Measurements from ENCODE around the gene FNDC5. TPM values are rescaled to one million over a fixed set of nuclear protein-coding genes. Genes with fewer than 3 reads are reported as not detected.

Gene FNDC5
- polyA plus RNA-seq, 1 donor (not counting 4 experiments of a cell fraction or from before 2014, with no cell fraction given), result not detected

GRCh38 chr1:32881291-32881690, 10.6 kb upstream of the FNDC5 start:
- dilution Hi-C loops (cut with MboI; ENCODE audit: extremely low pct_ligation_motif_present, low sequenced_read_pairs), result no loop called here
- no peak for FAIRE-seq
- no peak for DNase-seq (ENCODE audit: low read depth, low spot score)

GRCh38 chr1:32878637-32879041, 7.9 kb upstream of the FNDC5 start:
- H3K27me3 ChIP-seq (ENCODE audit: control insufficient read depth, extremely low read depth, insufficient read depth, low read length), result no peaks in the 10 kb centered on the region
- TF ChIP-seq CTCF (optimal IDR thresholded peaks at IDR 0.05 in 1 of 3, IDR thresholded peaks at IDR 0.05 in 1 of 3, conservative IDR thresholded peaks at IDR 0.05 in 1 of 3; ENCODE audit: extremely low read depth in 1 of 3, insufficient read depth in 2 of 3, low read length in 3 of 3) (no peak), EZH2 (IDR thresholded peaks at IDR 0.05; ENCODE audit: low read length) (no peak)
- no peak for FAIRE-seq
- no peaks in the 10 kb centered on the region for H4K20me1 ChIP-seq (ENCODE audit: control insufficient read depth, extremely low read depth, insufficient read depth, low read length)
- H3K79me2 ChIP-seq (ENCODE audit: control insufficient read depth, insufficient read depth, low read length), result no peaks in the 10 kb centered on the region
- H3K27ac ChIP-seq (ENCODE audit: control insufficient read depth, insufficient read depth, low read length), result no peak overlapping the region
- no peak overlapping the region for H3K4me2 ChIP-seq (ENCODE audit: control insufficient read depth, extremely low read depth, insufficient read depth, low read depth, low read length)
- H3K9ac ChIP-seq (ENCODE audit: control insufficient read depth, extremely low read depth, insufficient read depth, low read length), result no peak overlapping the region
- H2AFZ ChIP-seq (ENCODE audit: control insufficient read depth, low read length), result no peak overlapping the region
- H3K9me1 ChIP-seq (ENCODE audit: control insufficient read depth, extremely low read depth, insufficient read depth, low read length), result no peaks in the 10 kb centered on the region
- no peaks in the 10 kb centered on the region for H3K36me3 ChIP-seq (ENCODE audit: control insufficient read depth in 2 of 2, extremely low read depth in 1 of 2, insufficient read depth in 2 of 2, low read length in 2 of 2)
- H3K4me3 ChIP-seq (ENCODE audit: control insufficient read depth in 2 of 3, extremely low read depth in 1 of 3, insufficient read depth in 2 of 3, low read depth in 1 of 3, low read length in 3 of 3), result no peak overlapping the region
- dilution Hi-C loops (cut with MboI; ENCODE audit: extremely low pct_ligation_motif_present, low sequenced_read_pairs), result no loop called here
- no peaks in the 10 kb centered on the region for H3K4me1 ChIP-seq (ENCODE audit: control insufficient read depth, extremely low read depth, insufficient read depth, low read length)
- DNase-seq (ENCODE audit: low read depth, low spot score), result no peak
- H3K9me3 ChIP-seq (ENCODE audit: control insufficient read depth, low read depth, low read length), result no peaks in the 10 kb centered on the region

More at GRCh38 chr1:32881291-32881690, 10.6 kb upstream of the FNDC5 start:
- Histone ChIP-seq H3K9ac (ENCODE audit: control insufficient read depth, extremely low read depth, insufficient read depth, low read length) (no peak overlapping the region), H4K20me1 (ENCODE audit: control insufficient read depth, extremely low read depth, insufficient read depth, low read length) (no peaks in the 10 kb centered on the region), H3K79me2 (ENCODE audit: control insufficient read depth, insufficient read depth, low read length) (no peaks in the 10 kb centered on the region), H3K4me2 (ENCODE audit: control insufficient read depth, extremely low read depth, insufficient read depth, low read depth, low read length) (no peak overlapping the region), H2AFZ (ENCODE audit: control insufficient read depth, low read length) (no peak overlapping the region), H3K9me1 (ENCODE audit: control insufficient read depth, extremely low read depth, insufficient read depth, low read length) (no peaks in the 10 kb centered on the region), H3K9me3 (ENCODE audit: control insufficient read depth, low read depth, low read length) (no peaks in the 10 kb centered on the region), H3K4me1 (ENCODE audit: control insufficient read depth, extremely low read depth, insufficient read depth, low read length) (no peaks in the 10 kb centered on the region), H3K4me3 (ENCODE audit: control insufficient read depth in 2 of 3, extremely low read depth in 1 of 3, insufficient read depth in 2 of 3, low read depth in 1 of 3, low read length in 3 of 3) (no peak overlapping the region), H3K36me3 (ENCODE audit: control insufficient read depth in 2 of 2, extremely low read depth in 1 of 2, insufficient read depth in 2 of 2, low read length in 2 of 2) (no peaks in the 10 kb centered on the region), H3K27ac (ENCODE audit: control insufficient read depth, insufficient read depth, low read length) (no peak overlapping the region), H3K27me3 (ENCODE audit: control insufficient read depth, extremely low read depth, insufficient read depth, low read length) (peaks cover 19% of the 10 kb centered on the region)
- TF ChIP-seq CTCF (optimal IDR thresholded peaks at IDR 0.05 in 1 of 3, IDR thresholded peaks at IDR 0.05 in 1 of 3, conservative IDR thresholded peaks at IDR 0.05 in 1 of 3; ENCODE audit: extremely low read depth in 1 of 3, insufficient read depth in 2 of 3, low read length in 3 of 3) (no peak), EZH2 (IDR thresholded peaks at IDR 0.05; ENCODE audit: low read length) (no peak)

Data from keratinocyte (primary cell).